Prostate gland (tissue), 2 donors: ENCODE measurements around the gene RELCH. TPM values are rescaled to one million over a fixed set of nuclear protein-coding genes. Genes with fewer than 3 reads are reported as not detected.

Source experiments
- DNase-seq: peaks from one replicate; pipeline ENCODE4 v3.0.0-alpha.2; 2019; ENCODE audit warnings: low spot score
- H3K27ac ChIP-seq, 2 donors: fragments of 200-600 bp; sonication (generic); 2 replicates each; pipeline ENCODE4 v1.5.1; 2017 to 2019
- H3K27me3 ChIP-seq: fragments of 200-600 bp; sonication (generic); replicated peaks from 2 replicates; pipeline ENCODE4 v1.5.1; 2019; ENCODE audit not compliant: insufficient read depth
- H3K36me3 ChIP-seq, 2 donors: fragments of 200-600 bp; sonication (generic); 1 replicate in 1 of 2; 2 replicates in 1 of 2; pipeline versions ENCODE4 v1.5.1 to v1.8.1; 2017 to 2019
- H3K4me1 ChIP-seq: fragments of 200-600 bp; sonication (generic); replicated peaks from 2 replicates; pipeline ENCODE4 v1.5.1; 2019
- H3K4me3 ChIP-seq, 2 donors: fragments of 200-600 bp; sonication (generic); 2 replicates each; pipeline ENCODE4 v1.5.1; 2017 to 2019
- H3K9me3 ChIP-seq: fragments of 200-600 bp; sonication (generic); 2 replicates; pipeline ENCODE4 v1.5.1; 2017
- CTCF ChIP-seq, 4 experiments: fragments of 200-600 bp in 2 of 4; fragments of 450-650 bp in 2 of 4; sonication (generic) in 2 of 4; IDR thresholded peaks; 1 replicate in 3 of 4; 2 replicates in 1 of 4; pipeline ENCODE4 v1.5.1; 2016 to 2019; ENCODE audit warnings: antibody characterized with exemption in 4 of 4, mild to moderate bottlenecking in 2 of 4, moderate library complexity in 2 of 4
- POLR2A ChIP-seq: fragments of 450-650 bp; IDR thresholded peaks from one replicate; pipeline ENCODE4 v1.6.1; 2016; ENCODE audit warnings: antibody characterized with exemption, mild to moderate bottlenecking
- POLR2AphosphoS5 ChIP-seq: sonication (generic); formaldehyde crosslinking; IDR thresholded peaks from one replicate; pipeline ENCODE4 v1.6.1; 2017; ENCODE audit warnings: antibody characterized with exemption
- WGBS: methylation state at CpG from one replicate; pipeline ENCODE4 v1.1.5; 2018; 5-methylcytosine and 5-hydroxymethylcytosine counted together
- intact Hi-C: fragments of 100-400 bp; cut with DNase I; formaldehyde crosslinking; loops from one replicate; pipeline ENCODE4 v1.14.2; 2022
- total RNA-seq, 2 donors: library from RNA; depleted of rRNA; stranded (reverse); fragments of >200 nt; gene quantifications; one replicate each; pipeline ENCODE4 v1.1.0, GENCODE V29; 2016

The RELCH gene
- total RNA-seq, 2 donors from 2014 or later = 34.8 to 49.0 TPM

GRCh38 chr18:62285281-62285680 lies 98.2 kb downstream of the RELCH start:
- intact Hi-C loops = no loop called here
- H3K9me3 ChIP-seq = no peaks in the 10 kb centered on the region
- no peak for DNase-seq
- WGBS = 96% methylated on average over 6 of the region's 6 CpGs
- no peak overlapping the region for H3K4me3 ChIP-seq
- H3K27me3 ChIP-seq = no peaks in the 10 kb centered on the region
- no peaks in the 10 kb centered on the region for H3K36me3 ChIP-seq
- no peak for TF ChIP-seq POLR2AphosphoS5
- TF ChIP-seq POLR2A = no peak
- TF ChIP-seq CTCF (IDR thresholded peaks at IDR 0.05) = no peak
- H3K27ac ChIP-seq = no peak overlapping the region
- H3K4me1 ChIP-seq = no peaks in the 10 kb centered on the region

- TF ChIP-seq CTCF (IDR thresholded peaks at IDR 0.05) (no peak), POLR2AphosphoS5 (no peak), POLR2A (no peak)
- Histone ChIP-seq H3K36me3 (no peaks in the 10 kb centered on the region), H3K27ac (no peak overlapping the region), H3K4me3 (no peak overlapping the region), H3K9me3 (no peaks in the 10 kb centered on the region), H3K4me1 (no peaks in the 10 kb centered on the region), H3K27me3 (no peaks in the 10 kb centered on the region)
- WGBS = 39% methylated on average over 2 of the region's 2 CpGs
- no peak for DNase-seq
- intact Hi-C loops = no loop called here
Observed at GRCh38 chr18:62287781-62288664, 101.0 kb downstream of the RELCH start.

GRCh38 chr18:62288665-62289008 lies 101.6 kb downstream of the RELCH start:
- no peak overlapping the region for H3K27ac ChIP-seq
- intact Hi-C loops = no loop called here
- H3K27me3 ChIP-seq = no peaks in the 10 kb centered on the region
- no peaks in the 10 kb centered on the region for H3K4me1 ChIP-seq
- 71% methylated on average over 2 of the region's 2 CpGs for WGBS
- no peak for TF ChIP-seq POLR2A
- no peak for TF ChIP-seq POLR2AphosphoS5
- no peak for TF ChIP-seq CTCF (IDR thresholded peaks at IDR 0.05)
- no peaks in the 10 kb centered on the region for H3K36me3 ChIP-seq
- H3K9me3 ChIP-seq = no peaks in the 10 kb centered on the region
- no peak for DNase-seq
- no peak overlapping the region for H3K4me3 ChIP-seq

- no peak for TF ChIP-seq CTCF (IDR thresholded peaks at IDR 0.05)
- no peak for TF ChIP-seq POLR2A
- TF ChIP-seq POLR2AphosphoS5 = no peak
- Histone ChIP-seq H3K36me3 (no peaks in the 10 kb centered on the region), H3K4me1 (no peaks in the 10 kb centered on the region), H3K4me3 (no peak overlapping the region), H3K27ac (no peak overlapping the region), H3K27me3 (no peaks in the 10 kb centered on the region), H3K9me3 (no peaks in the 10 kb centered on the region)
- no peak for DNase-seq
- 52% methylated on average over 2 of the region's 2 CpGs for WGBS
- intact Hi-C loops = no loop called here
Observed at GRCh38 chr18:62289047-62289446, 102.0 kb downstream of the RELCH start.

GRCh38 chr18:62294073-62294472 lies 107.0 kb downstream of the RELCH start:
- H3K36me3 ChIP-seq = no peaks in the 10 kb centered on the region
- H3K4me3 ChIP-seq = no peak overlapping the region
- no peak for DNase-seq
- H3K27me3 ChIP-seq = no peaks in the 10 kb centered on the region
- no peaks in the 10 kb centered on the region for H3K4me1 ChIP-seq
- TF ChIP-seq CTCF (IDR thresholded peaks at IDR 0.05) (no peak), POLR2A (no peak), POLR2AphosphoS5 (no peak)
- no peaks in the 10 kb centered on the region for H3K9me3 ChIP-seq
- intact Hi-C loops = no loop called here
- H3K27ac ChIP-seq = no peak overlapping the region
